HG03108 (cell line): ENCODE data around the gene CCNF.

Source experiments
- ATAC-seq: cut with Tn5 transposase; IDR thresholded peaks from one replicate; pipeline ENCODE4 v1.9.1; 2021; ENCODE audit warnings: moderate library complexity; ENCODE audit not compliant: unreplicated experiment

The CCNF gene

GRCh38 chr16:2499890-2500429 is 70.7 kb downstream of the CCNF start:
- ATAC-seq = no peak

- ATAC-seq = no peak
Measured at GRCh38 chr16:2500430-2500917, 71.2 kb downstream of the CCNF start.

- ATAC-seq = peak; percentile 57
Measured at GRCh38 chr16:2500918-2501750, 71.9 kb downstream of the CCNF start.

- ATAC-seq = no peak
Measured at GRCh38 chr16:2501946-2502895, 73.0 kb downstream of the CCNF start.

- ATAC-seq = no peak
Measured at GRCh38 chr16:2505695-2506094, 76.4 kb downstream of the CCNF start.

GRCh38 chr16:2507052-2507659 is 77.9 kb downstream of the CCNF start:
- peak; percentile 73 for ATAC-seq

GRCh38 chr16:2507665-2508064 is 78.4 kb downstream of the CCNF start:
- ATAC-seq = peak; percentile 11
